ENCODE data around the gene HES6.

The HES6 gene

GRCh38 chr2:238233625-238234024 lies 6.2 kb downstream of the HES6 start:
- no peak for DNase-seq (ENCODE audit: low spot score)

- DNase-seq (ENCODE audit: low spot score) = no peak
Measured at GRCh38 chr2:238231809-238232208, 8.0 kb downstream of the HES6 start.

- DNase-seq (ENCODE audit: low spot score) = no peak
Measured at GRCh38 chr2:238231251-238231793, 8.5 kb downstream of the HES6 start.

DNA sequence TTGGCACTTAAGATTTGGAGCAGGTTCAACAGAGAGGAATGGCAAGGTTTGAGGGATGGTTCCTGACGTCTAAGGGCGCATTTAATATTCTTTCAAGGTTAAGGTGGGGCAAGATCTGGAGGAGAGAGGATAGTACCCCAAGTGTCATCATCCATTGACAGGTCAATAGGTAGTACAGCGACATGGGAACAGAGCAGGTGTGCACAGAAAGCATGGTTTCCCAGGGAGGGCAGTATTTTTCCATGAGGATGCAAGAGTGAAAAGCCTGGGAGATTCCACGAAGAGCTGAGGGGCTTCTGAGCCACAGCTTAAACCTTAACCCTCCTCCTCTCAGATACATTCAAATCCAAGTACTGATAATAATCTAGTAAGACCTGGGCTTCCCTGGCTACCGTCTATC lies 9.1 kb downstream of the HES6 start:
- no peak for DNase-seq (ENCODE audit: low spot score)

DNA sequence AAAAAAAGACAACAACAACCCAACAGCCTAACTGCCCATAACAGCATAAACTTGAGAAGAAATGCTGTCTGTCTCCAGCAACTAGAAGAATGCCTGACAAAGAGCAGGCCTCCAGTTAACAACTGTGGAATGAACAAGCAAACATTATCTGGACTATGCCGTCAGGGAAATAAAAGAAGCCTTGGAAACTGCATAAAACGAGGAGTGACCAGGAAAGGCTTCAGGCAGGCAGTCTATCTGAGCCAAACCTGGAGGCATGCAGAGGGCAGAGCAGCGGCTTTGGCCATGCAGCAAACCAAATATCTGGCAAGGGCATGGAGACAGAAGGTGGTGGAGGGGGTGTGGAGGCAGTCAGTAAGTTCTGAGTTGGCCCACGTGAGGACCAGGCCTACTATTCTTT lies 11.1 kb downstream of the HES6 start:
- peak; percentile 30 for DNase-seq (ENCODE audit: low spot score)

DNA sequence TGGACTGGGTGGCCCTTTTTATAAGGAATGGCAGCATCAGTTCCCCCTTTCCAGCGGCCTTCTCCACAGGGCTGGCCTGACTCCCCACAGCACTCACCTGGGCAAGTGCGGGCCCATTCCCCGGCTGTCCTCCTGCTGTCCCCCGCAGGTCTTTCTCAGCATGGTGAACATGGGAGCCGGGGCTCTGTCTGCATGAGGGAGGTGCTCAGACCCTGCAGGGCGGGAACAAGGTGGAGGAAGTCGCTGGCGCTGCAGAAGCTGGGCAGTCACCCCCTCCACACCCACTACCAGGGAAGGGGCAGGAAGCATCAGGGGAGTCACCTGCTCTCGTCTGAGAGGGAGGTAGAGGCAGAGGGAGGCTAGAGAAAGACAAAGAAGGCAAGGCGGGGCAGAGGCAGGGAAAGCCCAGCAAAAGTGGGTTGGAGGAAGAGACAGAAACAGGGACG lies 12.2 kb downstream of the HES6 start:
- DNase-seq (ENCODE audit: low spot score) = no peak

GRCh38 chr2:238226698-238227586 lies 12.9 kb downstream of the HES6 start:
- DNase-seq (ENCODE audit: low spot score) = no peak

- DNase-seq (ENCODE audit: low spot score) = no peak
Measured at GRCh38 chr2:238225911-238226697, 13.7 kb downstream of the HES6 start.

GRCh38 chr2:238225121-238225520 lies 14.7 kb downstream of the HES6 start:
- no peak for DNase-seq (ENCODE audit: low spot score)

DNA sequence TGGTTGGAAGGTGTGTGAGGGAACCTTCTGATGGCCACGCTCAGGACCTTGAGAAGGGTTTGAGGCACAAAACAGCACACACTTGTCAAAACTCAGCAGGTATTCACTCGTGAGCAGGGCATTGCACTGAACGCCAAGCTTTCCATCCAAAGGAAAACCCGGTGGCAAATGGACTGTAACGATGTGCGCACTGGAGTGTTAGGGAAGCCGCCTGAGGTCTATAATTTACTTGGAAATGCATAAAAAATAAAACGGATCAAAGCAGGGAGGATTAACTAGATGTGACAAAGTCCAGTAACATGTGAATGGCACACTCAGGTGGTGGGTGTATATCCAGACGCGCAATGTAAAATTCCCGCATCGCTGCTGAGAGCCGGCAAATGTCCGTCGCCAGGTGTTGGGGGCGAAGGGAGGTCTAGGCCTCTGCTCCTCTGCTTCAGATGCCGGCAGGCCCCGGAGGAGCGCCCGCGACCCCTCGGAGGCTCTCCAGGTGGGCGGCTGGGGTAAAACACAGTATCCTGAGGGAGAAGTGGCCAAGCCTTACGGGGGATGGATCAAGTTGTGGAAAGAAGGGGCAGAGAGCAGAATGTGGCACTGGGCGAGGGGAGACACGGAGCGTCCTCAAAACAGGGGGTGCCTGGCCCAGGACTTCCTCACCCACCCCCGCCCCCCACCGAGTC lies 15.3 kb downstream of the HES6 start:
- DNase-seq (ENCODE audit: low spot score) = no peak

- no peak for DNase-seq (ENCODE audit: low spot score)
Measured at GRCh38 chr2:238220892-238221521, 18.8 kb downstream of the HES6 start.

GRCh38 chr2:238220274-238220891 lies 19.5 kb downstream of the HES6 start:
- DNase-seq (ENCODE audit: low spot score) = no peak

DNA sequence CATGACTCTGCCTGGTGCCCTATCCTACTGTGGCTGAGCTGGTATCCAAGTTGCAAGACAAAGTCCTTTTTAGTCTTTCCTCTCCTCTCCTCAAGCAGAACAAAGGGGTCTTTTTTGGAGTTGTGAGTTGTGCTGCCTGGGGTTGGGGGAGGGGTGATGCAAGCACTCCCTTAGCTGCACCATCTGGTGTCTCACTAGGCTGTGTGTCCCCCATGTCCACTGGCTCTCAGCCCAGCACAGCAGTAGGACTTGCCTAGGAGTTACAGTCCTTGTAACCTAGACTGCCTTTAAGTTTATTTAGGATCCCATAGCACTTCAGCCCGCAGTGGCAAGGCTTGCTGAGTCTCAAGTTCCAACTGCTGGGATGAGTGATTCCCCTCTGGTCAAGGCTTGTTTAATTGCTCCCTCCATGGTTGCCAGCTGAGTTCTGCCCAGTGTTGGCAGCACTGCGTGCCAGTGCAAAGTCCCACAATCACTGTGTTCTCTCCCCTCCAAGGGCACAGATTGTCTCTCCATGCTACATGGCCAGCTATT lies 23.1 kb downstream of the HES6 start:
- peak; percentile 47 for DNase-seq (ENCODE audit: low spot score)

GRCh38 chr2:238207006-238207405 lies 32.8 kb downstream of the HES6 start:
- no peak for DNase-seq (ENCODE audit: low spot score)

- DNase-seq (ENCODE audit: low spot score) = no peak
Measured at GRCh38 chr2:238203973-238204683, 35.7 kb downstream of the HES6 start.

- peak; percentile 98 for DNase-seq (ENCODE audit: low spot score)
Measured at GRCh38 chr2:238203094-238203972, 36.5 kb downstream of the HES6 start, which contains the start of gene ILKAP. Gene ILKAP (minus strand): TSS chr2:238203695. CDS start chr2:238203553, 142 bp downstream.

- no peak for DNase-seq (ENCODE audit: low spot score)
Measured at GRCh38 chr2:238202326-238203093, 37.3 kb downstream of the HES6 start.

GRCh38 chr2:238190445-238190844 lies 49.4 kb downstream of the HES6 start:
- DNase-seq (ENCODE audit: low spot score) = no peak

Measured in COLO829 (cell line).